ENCODE results near the gene MDGA2.

The MDGA2 gene

GRCh38 chr14:47675466-47676314 lies at the start of gene MDGA2:
TSS of gene MDGA2 (minus strand) at chr14:47675605.
- Mint-ChIP-seq H3K9me3 (no peaks in the 10 kb centered on the region), H3K36me3 (no peaks in the 10 kb centered on the region), H3K27me3 (peaks cover 29% of the 10 kb centered on the region), H3K27ac (no peak within 1 kb of the TSS), H3K4me3 (no peak within 1 kb of the TSS), H3K4me1 (no peaks in the 10 kb centered on the region)

- Mint-ChIP-seq H3K27ac (no peak overlapping the region), H3K27me3 (no peaks in the 10 kb centered on the region), H3K9me3 (no peaks in the 10 kb centered on the region), H3K4me3 (no peak overlapping the region), H3K4me1 (no peaks in the 10 kb centered on the region), H3K36me3 (no peaks in the 10 kb centered on the region)
These were observed 47.7 kb upstream of the MDGA2 start for GRCh38 chr14:47722929-47723693.

DNA sequence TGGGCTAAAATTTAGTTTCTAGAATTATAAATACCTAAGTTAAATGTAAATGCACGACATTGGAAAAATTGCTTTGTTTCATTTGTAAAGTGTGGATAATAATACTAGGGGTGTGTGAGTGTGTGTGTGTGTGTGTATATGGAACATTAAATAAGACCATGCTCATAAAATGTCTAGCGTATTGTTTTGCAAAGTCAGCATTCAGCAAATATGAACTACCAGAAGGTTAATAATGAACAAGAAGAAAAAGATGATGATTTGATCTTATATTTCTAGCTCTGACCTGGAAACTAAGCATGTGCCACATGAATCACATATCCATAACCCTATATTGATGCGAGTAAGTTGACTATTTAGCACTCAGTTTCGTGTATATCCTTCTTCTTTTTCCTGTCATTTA lies 44.9 kb upstream of the MDGA2 start:
- no peaks in the 10 kb centered on the region for H3K9me3 Mint-ChIP-seq
- H3K27ac Mint-ChIP-seq, result no peak overlapping the region
- H3K27me3 Mint-ChIP-seq, result no peaks in the 10 kb centered on the region
- H3K36me3 Mint-ChIP-seq, result no peaks in the 10 kb centered on the region
- no peak overlapping the region for H3K4me3 Mint-ChIP-seq
- no peaks in the 10 kb centered on the region for H3K4me1 Mint-ChIP-seq

DNA sequence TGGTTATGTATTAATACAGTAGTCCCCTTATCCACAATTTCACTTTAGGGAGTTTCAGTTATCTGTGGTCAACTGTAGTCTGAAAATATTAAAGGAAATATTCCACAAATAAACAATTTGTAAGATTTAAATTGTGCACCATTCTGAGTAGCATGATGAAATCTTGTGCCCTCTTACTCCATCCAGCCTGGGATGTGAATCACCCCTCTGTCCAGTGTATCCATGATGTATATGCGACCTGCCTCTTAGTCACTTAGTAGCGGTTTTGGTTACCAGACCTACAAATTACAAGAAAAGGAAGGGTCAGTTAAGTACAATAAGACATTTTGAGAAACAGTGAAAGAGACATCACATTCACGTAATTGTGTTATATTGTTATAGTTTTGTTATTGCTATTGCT lies 39.9 kb upstream of the MDGA2 start:
- no peaks in the 10 kb centered on the region for H3K27me3 Mint-ChIP-seq
- H3K36me3 Mint-ChIP-seq, result no peaks in the 10 kb centered on the region
- no peak overlapping the region for H3K4me3 Mint-ChIP-seq
- H3K4me1 Mint-ChIP-seq, result no peaks in the 10 kb centered on the region
- H3K9me3 Mint-ChIP-seq, result no peaks in the 10 kb centered on the region
- no peak overlapping the region for H3K27ac Mint-ChIP-seq

DNA sequence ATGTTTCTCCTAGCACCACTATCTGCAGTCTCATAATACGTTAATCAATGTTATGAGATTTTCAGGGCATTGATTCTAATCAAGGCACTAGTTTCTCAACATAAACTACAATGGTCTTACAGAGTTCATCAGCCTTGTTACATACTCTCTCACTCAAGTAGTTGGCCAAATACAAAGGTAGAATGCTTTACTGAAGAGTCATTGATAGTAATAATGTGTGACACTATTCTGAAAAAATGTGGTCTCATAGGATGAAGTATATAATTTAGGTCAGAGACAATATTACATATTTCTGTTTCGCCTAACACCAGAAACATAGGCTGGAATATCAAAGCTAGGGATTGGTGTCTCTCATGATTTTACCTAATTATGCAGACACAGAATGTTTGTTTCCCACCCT lies 35.2 kb upstream of the MDGA2 start:
- Mint-ChIP-seq H3K27ac (no peak overlapping the region), H3K9me3 (no peaks in the 10 kb centered on the region), H3K4me1 (no peaks in the 10 kb centered on the region), H3K4me3 (no peak overlapping the region), H3K36me3 (no peaks in the 10 kb centered on the region), H3K27me3 (no peaks in the 10 kb centered on the region)

DNA sequence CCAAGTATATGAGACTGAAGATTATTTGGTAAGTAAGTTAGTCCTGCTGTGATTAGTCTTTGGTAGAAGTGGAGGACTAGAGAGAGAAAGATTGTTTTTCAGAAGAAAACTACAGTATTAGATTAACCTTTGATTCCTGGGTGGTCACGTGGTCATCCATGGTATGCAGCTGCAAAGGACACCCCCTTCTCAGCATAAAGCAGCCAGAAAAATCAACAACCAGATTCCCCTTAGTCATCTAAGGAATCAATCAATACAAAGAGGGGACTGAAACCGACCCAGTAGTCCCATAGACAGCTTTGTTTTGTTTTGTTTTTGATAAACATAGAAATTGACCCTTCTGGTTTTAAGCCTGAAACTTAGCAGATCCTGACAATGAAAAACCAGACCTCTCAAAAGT lies 30.3 kb upstream of the MDGA2 start:
- no peaks in the 10 kb centered on the region for H3K4me1 Mint-ChIP-seq
- no peaks in the 10 kb centered on the region for H3K9me3 Mint-ChIP-seq
- H3K27me3 Mint-ChIP-seq, result no peaks in the 10 kb centered on the region
- no peaks in the 10 kb centered on the region for H3K36me3 Mint-ChIP-seq
- no peak overlapping the region for H3K4me3 Mint-ChIP-seq
- no peak overlapping the region for H3K27ac Mint-ChIP-seq

- Mint-ChIP-seq H3K9me3 (peaks cover 5% of the 10 kb centered on the region), H3K4me1 (no peaks in the 10 kb centered on the region), H3K36me3 (no peaks in the 10 kb centered on the region), H3K4me3 (no peak overlapping the region), H3K27ac (no peak overlapping the region), H3K27me3 (no peaks in the 10 kb centered on the region)
These were observed 16.4 kb upstream of the MDGA2 start for GRCh38 chr14:47691829-47692228.

DNA sequence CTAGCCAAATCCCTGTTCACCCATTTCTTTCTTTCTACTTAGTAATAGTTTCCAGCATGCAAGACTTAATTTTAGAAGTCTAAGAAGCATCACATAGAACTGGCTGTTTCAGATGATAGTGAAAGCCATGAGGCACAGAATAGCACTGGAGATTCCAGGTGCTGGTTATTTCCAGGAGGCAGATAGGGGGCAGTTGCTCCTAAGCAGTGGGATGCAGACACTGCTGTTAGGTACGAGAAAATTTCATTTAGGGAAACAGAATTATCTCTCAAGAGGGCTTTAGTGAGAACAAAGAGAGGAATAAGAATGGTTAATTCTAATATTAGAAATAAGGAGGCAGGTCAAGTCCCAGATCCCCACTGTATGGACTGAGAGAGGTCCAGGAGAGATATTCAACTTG lies 3.6 kb upstream of the MDGA2 start:
- peaks cover 15% of the 10 kb centered on the region for H3K27me3 Mint-ChIP-seq
- H3K9me3 Mint-ChIP-seq, result no peaks in the 10 kb centered on the region
- H3K36me3 Mint-ChIP-seq, result no peaks in the 10 kb centered on the region
- H3K27ac Mint-ChIP-seq, result no peak overlapping the region
- no peak overlapping the region for H3K4me3 Mint-ChIP-seq
- no peaks in the 10 kb centered on the region for H3K4me1 Mint-ChIP-seq

DNA sequence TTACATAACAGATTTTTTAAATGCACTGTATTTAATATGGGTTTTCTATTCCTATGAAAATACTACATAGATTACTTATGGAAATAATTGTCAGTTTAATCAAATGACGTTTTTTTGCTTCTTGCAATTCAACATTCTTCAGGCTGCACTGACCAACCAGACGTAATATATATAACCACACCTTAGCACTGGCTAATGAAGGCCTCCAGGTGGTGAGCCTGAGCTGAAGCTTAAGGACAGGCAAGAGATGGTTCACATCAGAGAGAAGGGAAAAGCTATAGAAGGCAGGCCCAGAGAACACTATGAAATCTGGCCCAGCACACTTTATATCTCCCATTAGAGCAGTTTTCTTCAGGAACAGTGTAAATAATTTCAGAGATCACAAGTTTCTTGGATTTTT lies 2.8 kb upstream of the MDGA2 start:
- peaks cover 20% of the 10 kb centered on the region for H3K27me3 Mint-ChIP-seq
- no peaks in the 10 kb centered on the region for H3K36me3 Mint-ChIP-seq
- no peak overlapping the region for H3K4me3 Mint-ChIP-seq
- no peaks in the 10 kb centered on the region for H3K4me1 Mint-ChIP-seq
- H3K27ac Mint-ChIP-seq, result no peak overlapping the region
- H3K9me3 Mint-ChIP-seq, result no peaks in the 10 kb centered on the region

- no peaks in the 10 kb centered on the region for H3K9me3 Mint-ChIP-seq
- no peak overlapping the region for H3K4me3 Mint-ChIP-seq
- H3K27me3 Mint-ChIP-seq, result peaks cover 29% of the 10 kb centered on the region
- H3K36me3 Mint-ChIP-seq, result no peaks in the 10 kb centered on the region
- no peaks in the 10 kb centered on the region for H3K4me1 Mint-ChIP-seq
- no peak overlapping the region for H3K27ac Mint-ChIP-seq
These were observed 861 bp upstream of the MDGA2 start for GRCh38 chr14:47676315-47676617.

GRCh38 chr14:47674543-47675465 lies 601 bp downstream of the MDGA2 start:
- Mint-ChIP-seq H3K9me3 (no peaks in the 10 kb centered on the region), H3K4me3 (no peak overlapping the region), H3K27ac (no peak overlapping the region), H3K4me1 (no peaks in the 10 kb centered on the region), H3K36me3 (no peaks in the 10 kb centered on the region), H3K27me3 (peaks cover 30% of the 10 kb centered on the region)

GRCh38 chr14:47674148-47674542 lies 1.3 kb downstream of the MDGA2 start:
- H3K4me1 Mint-ChIP-seq, result no peaks in the 10 kb centered on the region
- no peaks in the 10 kb centered on the region for H3K36me3 Mint-ChIP-seq
- peaks cover 30% of the 10 kb centered on the region for H3K27me3 Mint-ChIP-seq
- H3K27ac Mint-ChIP-seq, result no peak overlapping the region
- no peaks in the 10 kb centered on the region for H3K9me3 Mint-ChIP-seq
- H3K4me3 Mint-ChIP-seq, result no peak overlapping the region

GRCh38 chr14:47665337-47666134 lies 9.9 kb downstream of the MDGA2 start:
- H3K4me1 Mint-ChIP-seq, result no peaks in the 10 kb centered on the region
- H3K27ac Mint-ChIP-seq, result no peak overlapping the region
- no peaks in the 10 kb centered on the region for H3K9me3 Mint-ChIP-seq
- no peak overlapping the region for H3K4me3 Mint-ChIP-seq
- no peaks in the 10 kb centered on the region for H3K36me3 Mint-ChIP-seq
- peaks cover 2% of the 10 kb centered on the region for H3K27me3 Mint-ChIP-seq

- no peak overlapping the region for H3K27ac Mint-ChIP-seq
- no peaks in the 10 kb centered on the region for H3K4me1 Mint-ChIP-seq
- H3K4me3 Mint-ChIP-seq, result no peak overlapping the region
- no peaks in the 10 kb centered on the region for H3K9me3 Mint-ChIP-seq
- no peaks in the 10 kb centered on the region for H3K27me3 Mint-ChIP-seq
- H3K36me3 Mint-ChIP-seq, result no peaks in the 10 kb centered on the region
These were observed 12.9 kb downstream of the MDGA2 start for GRCh38 chr14:47662466-47662865.

DNA sequence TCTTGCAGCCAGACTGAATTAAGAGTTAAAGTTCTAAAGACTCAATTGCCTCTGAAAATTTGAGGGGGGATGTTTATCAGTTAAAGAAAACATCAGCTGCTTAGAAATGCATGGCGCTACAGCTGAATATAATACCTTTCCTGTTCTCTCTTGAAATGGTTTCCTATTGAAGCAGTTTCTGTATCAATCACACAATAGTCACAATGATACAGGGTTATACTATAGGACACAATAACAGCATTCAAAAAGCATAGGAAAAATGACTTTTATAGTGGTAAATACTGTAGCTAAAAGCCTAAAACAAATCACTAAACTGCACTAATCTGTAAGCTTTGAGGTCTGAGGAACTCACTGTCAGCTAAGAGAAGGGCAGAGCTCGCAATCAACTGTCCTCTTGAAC lies 15.2 kb downstream of the MDGA2 start:
- no peaks in the 10 kb centered on the region for H3K27me3 Mint-ChIP-seq
- H3K4me3 Mint-ChIP-seq, result no peak overlapping the region
- H3K27ac Mint-ChIP-seq, result no peak overlapping the region
- H3K9me3 Mint-ChIP-seq, result no peaks in the 10 kb centered on the region
- no peaks in the 10 kb centered on the region for H3K4me1 Mint-ChIP-seq
- no peaks in the 10 kb centered on the region for H3K36me3 Mint-ChIP-seq

Measured in activated naive CD4-positive, alpha-beta T cell treated with anti-CD3 and anti-CD28 coated beads, Interleukin-2, amount 50 U/mL, for 24 hours (primary cell).